IPS-15b (cell line): ENCODE data around the gene CACNA1B.

Source experiments
- H3K27me3 ChIP-seq: one replicate; pipeline ENCODE4 v1.6.1; 2013; ENCODE audit warnings: low read length; ENCODE audit not compliant: control insufficient read depth, insufficient read depth
- H3K36me3 ChIP-seq: one replicate; pipeline ENCODE4 v1.6.1; 2013; ENCODE audit warnings: low read length; ENCODE audit not compliant: control insufficient read depth, insufficient read depth
- H3K4me1 ChIP-seq: one replicate; pipeline ENCODE4 v1.6.1; 2013; ENCODE audit warnings: mild to moderate bottlenecking, low read length; ENCODE audit not compliant: control insufficient read depth, insufficient read depth
- H3K4me3 ChIP-seq: one replicate; pipeline ENCODE4 v1.5.1; 2013; ENCODE audit warnings: low read depth, low read length
- H3K9ac ChIP-seq: one replicate; pipeline ENCODE4 v1.6.1; 2013; ENCODE audit warnings: low read depth, mild to moderate bottlenecking, low read length
- H3K9me3 ChIP-seq: one replicate; pipeline ENCODE4 v1.6.1; 2013; ENCODE audit warnings: mild to moderate bottlenecking, low read length; ENCODE audit not compliant: control insufficient read depth, insufficient read depth

The CACNA1B gene

GRCh38 chr9:138031186-138031585, 153.6 kb downstream of the CACNA1B start:
- H3K4me3 ChIP-seq: no peak overlapping the region
- H3K27me3 ChIP-seq: no peaks in the 10 kb centered on the region
- H3K4me1 ChIP-seq: no peaks in the 10 kb centered on the region
- no peaks in the 10 kb centered on the region for H3K36me3 ChIP-seq
- H3K9ac ChIP-seq: no peak overlapping the region
- H3K9me3 ChIP-seq: no peaks in the 10 kb centered on the region

GRCh38 chr9:138033950-138034349, 156.4 kb downstream of the CACNA1B start:
- no peaks in the 10 kb centered on the region for H3K4me1 ChIP-seq
- no peaks in the 10 kb centered on the region for H3K36me3 ChIP-seq
- H3K27me3 ChIP-seq: no peaks in the 10 kb centered on the region
- H3K9me3 ChIP-seq: no peaks in the 10 kb centered on the region
- no peak overlapping the region for H3K4me3 ChIP-seq
- no peak overlapping the region for H3K9ac ChIP-seq

- Histone ChIP-seq H3K9ac (no peak overlapping the region), H3K36me3 (no peaks in the 10 kb centered on the region), H3K4me1 (no peaks in the 10 kb centered on the region), H3K27me3 (no peaks in the 10 kb centered on the region), H3K9me3 (no peaks in the 10 kb centered on the region), H3K4me3 (no peak overlapping the region)
Measured at GRCh38 chr9:138037140-138037539, 159.6 kb downstream of the CACNA1B start.

GRCh38 chr9:138038244-138038671, 160.7 kb downstream of the CACNA1B start:
- Histone ChIP-seq H3K4me1 (no peaks in the 10 kb centered on the region), H3K9me3 (no peaks in the 10 kb centered on the region), H3K9ac (no peak overlapping the region), H3K27me3 (no peaks in the 10 kb centered on the region), H3K4me3 (no peak overlapping the region), H3K36me3 (no peaks in the 10 kb centered on the region)

- H3K9me3 ChIP-seq: no peaks in the 10 kb centered on the region
- no peaks in the 10 kb centered on the region for H3K27me3 ChIP-seq
- H3K36me3 ChIP-seq: peaks cover 6% of the 10 kb centered on the region
- no peaks in the 10 kb centered on the region for H3K4me1 ChIP-seq
- no peak overlapping the region for H3K4me3 ChIP-seq
- no peak overlapping the region for H3K9ac ChIP-seq
Measured at GRCh38 chr9:138040446-138041430, 163.2 kb downstream of the CACNA1B start.

- H3K4me3 ChIP-seq: no peak overlapping the region
- H3K36me3 ChIP-seq: peaks cover 9% of the 10 kb centered on the region
- H3K27me3 ChIP-seq: no peaks in the 10 kb centered on the region
Measured at GRCh38 chr9:138042146-138042545, 164.6 kb downstream of the CACNA1B start.

GRCh38 chr9:138042640-138043039, 165.1 kb downstream of the CACNA1B start:
- H3K9me3 ChIP-seq: no peaks in the 10 kb centered on the region
- no peaks in the 10 kb centered on the region for H3K27me3 ChIP-seq
- H3K4me3 ChIP-seq: no peak overlapping the region
- H3K9ac ChIP-seq: no peak overlapping the region
- no peaks in the 10 kb centered on the region for H3K4me1 ChIP-seq
- peaks cover 9% of the 10 kb centered on the region for H3K36me3 ChIP-seq

More at GRCh38 chr9:138042146-138042545, 164.6 kb downstream of the CACNA1B start:
- Histone ChIP-seq H3K4me1 (no peaks in the 10 kb centered on the region), H3K9me3 (no peaks in the 10 kb centered on the region), H3K9ac (no peak overlapping the region)

- Histone ChIP-seq H3K4me1 (no peaks in the 10 kb centered on the region), H3K4me3 (no peak overlapping the region), H3K9me3 (no peaks in the 10 kb centered on the region), H3K27me3 (no peaks in the 10 kb centered on the region), H3K9ac (no peak overlapping the region), H3K36me3 (peaks cover 9% of the 10 kb centered on the region)
Measured at GRCh38 chr9:138043061-138043410, 165.5 kb downstream of the CACNA1B start.

- Histone ChIP-seq H3K9me3 (no peaks in the 10 kb centered on the region), H3K4me1 (no peaks in the 10 kb centered on the region), H3K36me3 (peaks cover 9% of the 10 kb centered on the region), H3K9ac (no peak overlapping the region), H3K4me3 (no peak overlapping the region), H3K27me3 (no peaks in the 10 kb centered on the region)
Measured at GRCh38 chr9:138043411-138044345, 166.1 kb downstream of the CACNA1B start.

- no peaks in the 10 kb centered on the region for H3K9me3 ChIP-seq
- H3K27me3 ChIP-seq: no peaks in the 10 kb centered on the region
- H3K4me3 ChIP-seq: no peak overlapping the region
- no peak overlapping the region for H3K9ac ChIP-seq
- no peaks in the 10 kb centered on the region for H3K4me1 ChIP-seq
- peaks cover 19% of the 10 kb centered on the region for H3K36me3 ChIP-seq
Measured at GRCh38 chr9:138044485-138045383, 167.2 kb downstream of the CACNA1B start.
